C4-2B (cell line): ENCODE data around the gene CSKMT.

Experiments used
- ZFX ChIP-seq: fragments of 450-650 bp; IDR thresholded peaks from 2 replicates; pipeline ENCODE4 v1.6.1; 2017
- TF ChIP-seq, protein P1 (sequence below): fragments of 450-650 bp; conservative IDR thresholded peaks from 2 replicates; pipeline ENCODE4 v1.5.1; 2017; ENCODE audit warnings: mild to moderate bottlenecking

DNA sequence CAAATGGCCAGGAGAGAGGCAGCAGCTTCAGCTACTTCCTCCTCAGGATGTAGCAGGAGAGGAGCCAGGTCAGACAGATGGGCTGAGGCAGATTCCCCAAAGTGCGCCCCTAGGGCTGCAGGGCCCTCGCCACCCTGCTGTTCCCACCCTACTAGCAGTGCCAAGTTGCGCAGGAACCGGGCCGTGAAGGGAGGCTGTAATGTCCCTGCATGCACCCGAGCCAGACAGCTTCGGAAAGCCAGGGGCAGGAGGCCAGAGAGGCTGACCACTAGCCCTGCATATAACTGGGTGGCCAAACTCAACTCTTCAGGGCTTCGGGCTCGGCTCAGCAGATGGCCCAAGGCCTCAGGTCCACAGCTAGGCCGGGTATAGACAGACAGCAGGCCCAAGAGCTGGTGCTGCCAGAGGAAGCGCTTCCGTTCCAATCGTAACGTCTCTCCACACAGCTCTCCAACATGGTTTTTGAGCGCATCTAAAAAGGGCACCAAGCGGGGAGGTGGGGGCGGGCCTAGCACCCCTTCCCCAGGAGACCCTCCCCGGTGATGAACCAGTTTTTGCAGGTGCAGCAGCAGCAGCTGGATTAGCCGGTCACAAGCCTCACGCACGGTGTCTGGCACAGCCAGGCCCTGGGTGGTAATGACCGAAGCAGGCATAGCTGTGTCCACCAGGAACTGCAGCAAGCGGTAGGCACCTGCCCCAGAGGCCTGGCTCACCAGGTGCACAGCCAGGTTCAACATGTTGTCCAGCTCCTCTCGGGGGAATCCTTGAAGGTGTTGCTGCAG is 16.7 kb upstream of the CSKMT start:
- TF ChIP-seq, protein P1, sequence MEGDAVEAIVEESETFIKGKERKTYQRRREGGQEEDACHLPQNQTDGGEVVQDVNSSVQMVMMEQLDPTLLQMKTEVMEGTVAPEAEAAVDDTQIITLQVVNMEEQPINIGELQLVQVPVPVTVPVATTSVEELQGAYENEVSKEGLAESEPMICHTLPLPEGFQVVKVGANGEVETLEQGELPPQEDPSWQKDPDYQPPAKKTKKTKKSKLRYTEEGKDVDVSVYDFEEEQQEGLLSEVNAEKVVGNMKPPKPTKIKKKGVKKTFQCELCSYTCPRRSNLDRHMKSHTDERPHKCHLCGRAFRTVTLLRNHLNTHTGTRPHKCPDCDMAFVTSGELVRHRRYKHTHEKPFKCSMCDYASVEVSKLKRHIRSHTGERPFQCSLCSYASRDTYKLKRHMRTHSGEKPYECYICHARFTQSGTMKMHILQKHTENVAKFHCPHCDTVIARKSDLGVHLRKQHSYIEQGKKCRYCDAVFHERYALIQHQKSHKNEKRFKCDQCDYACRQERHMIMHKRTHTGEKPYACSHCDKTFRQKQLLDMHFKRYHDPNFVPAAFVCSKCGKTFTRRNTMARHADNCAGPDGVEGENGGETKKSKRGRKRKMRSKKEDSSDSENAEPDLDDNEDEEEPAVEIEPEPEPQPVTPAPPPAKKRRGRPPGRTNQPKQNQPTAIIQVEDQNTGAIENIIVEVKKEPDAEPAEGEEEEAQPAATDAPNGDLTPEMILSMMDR: no peak
- no peak for TF ChIP-seq ZFX
